SIG-M5 treated with dmso at 0.1 percent for 504 hours (cell line): Measurements from ENCODE around the gene GIPC1.

ENCODE experiments used
- DNase-seq: peaks from one replicate; lab custom pipeline; 2025; ENCODE audit not compliant: unreplicated experiment; lab: John Stamatoyannopoulos, UW

GIPC1 gene

DNA sequence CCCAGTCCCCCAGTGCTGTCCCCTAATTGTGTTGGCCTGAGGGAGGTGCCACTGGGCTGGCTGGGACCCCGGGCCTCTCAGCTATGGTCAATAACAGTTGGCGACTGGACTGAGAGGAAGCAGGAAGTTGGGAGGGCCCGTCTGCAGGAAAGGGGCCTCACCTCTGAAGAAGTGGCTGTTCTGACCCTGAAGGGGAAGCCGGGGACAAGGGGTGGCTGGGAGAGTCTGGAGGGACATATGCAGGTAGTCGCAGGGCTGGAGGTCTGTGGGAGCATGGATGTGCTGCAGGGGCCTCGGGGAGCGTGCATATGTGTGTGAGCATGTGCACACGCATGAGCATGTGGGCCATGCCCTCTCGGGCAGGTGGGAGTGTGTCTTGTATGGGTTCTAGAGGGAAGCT is 56.9 kb downstream of the GIPC1 start:
- DNase-seq, result no peak

DNA sequence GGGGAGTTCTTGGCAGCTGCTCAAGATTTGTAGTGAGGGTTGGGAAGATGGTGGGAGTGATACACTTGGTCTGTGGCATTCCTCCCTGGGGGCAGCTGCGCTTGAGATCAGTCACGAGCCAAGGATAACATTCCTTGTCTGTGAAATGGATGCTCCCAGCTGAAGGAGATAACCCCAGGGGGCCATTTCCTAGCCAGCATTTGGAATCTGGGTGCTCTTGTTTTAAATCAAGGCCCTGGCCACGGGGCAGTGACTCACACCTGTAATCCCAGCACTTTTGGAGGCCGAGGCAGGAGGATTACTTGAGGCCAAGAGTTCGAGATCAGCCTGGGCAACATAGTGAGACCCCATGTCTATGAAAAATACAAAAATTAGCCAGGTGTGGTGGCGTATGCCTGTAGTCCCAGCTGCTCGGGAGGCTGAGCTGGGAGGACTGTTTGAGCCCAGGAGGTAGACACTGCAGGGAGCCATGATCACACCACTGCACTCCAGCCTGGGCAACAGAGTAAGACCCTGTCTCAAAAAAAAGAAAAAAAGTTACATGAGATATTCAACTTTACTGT is 58.3 kb downstream of the GIPC1 start:
- DNase-seq, result no peak

DNA sequence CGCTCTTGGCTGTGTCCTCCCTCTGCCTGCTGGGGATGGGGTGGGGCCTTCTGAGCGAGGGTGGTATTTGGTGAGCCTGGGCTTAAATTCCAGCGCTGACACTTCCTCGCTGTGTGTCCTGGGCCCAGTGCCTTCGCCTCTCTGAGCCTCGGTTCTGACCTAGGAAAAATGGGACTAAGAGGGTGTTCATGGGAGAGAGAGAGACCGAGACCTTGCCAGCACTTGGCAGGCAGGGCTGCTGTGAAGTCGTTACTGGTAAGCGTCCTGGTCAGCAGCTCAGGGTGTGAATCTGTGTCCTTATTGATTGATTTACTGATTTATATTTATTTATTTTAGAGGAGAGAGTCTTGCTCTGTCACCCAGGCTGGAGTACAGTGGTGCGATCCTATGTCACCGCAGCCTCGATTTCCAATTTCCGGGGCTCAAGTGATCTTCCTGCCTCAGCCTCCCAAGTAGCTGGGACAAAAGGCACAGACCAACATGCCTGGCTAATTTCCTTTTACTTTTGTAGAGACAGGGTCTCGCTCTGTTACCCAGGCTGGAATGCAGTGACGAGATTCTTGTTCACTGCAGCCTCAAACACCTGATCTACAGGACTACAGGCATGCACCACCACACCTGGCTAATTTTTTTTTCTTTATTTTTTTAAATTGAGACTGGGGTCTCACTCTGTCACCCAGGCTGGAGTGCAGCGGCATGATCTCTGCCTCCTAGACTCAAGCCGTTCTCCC is 60.4 kb downstream of the GIPC1 start:
- DNase-seq, result no peak

DNA sequence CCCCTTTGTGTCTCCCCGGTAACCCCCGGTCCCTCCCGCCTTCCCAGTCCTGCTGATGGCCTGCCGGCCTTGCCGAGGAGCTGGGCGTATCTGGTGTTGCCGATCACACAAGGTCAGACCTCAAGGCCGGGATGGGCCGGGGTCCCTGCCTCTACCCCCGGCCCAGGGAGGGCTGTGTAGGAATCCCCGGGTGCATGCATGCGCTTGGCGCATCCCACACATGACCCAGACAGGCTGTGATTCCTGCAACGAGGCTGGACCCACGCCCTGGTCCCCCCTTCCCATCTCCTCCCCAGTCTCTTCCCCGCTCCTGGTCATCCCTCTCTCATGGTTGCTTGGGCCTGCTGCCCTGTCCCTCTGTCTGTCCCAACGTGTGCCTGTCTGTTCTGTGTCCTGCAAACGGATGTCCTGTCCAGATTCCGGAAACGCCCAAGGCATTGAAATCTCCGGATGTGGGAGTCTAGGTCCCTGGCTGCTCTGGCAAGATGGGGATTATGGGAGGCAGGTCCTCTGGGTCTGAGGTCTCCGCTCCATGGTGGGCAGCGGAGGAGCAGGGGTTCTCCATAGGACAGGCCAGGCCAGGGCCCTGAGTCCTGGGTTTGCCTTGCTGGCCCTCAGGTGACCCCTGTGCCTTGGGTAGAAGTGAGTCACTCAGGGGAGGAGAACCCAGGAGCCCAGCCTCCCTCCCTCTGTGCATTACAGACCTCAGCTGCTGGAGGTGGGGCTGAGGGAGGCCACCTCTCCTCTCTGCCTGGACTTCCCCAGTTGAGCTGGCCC is 61.2 kb downstream of the GIPC1 start:
- peak; percentile 52 for DNase-seq

DNA sequence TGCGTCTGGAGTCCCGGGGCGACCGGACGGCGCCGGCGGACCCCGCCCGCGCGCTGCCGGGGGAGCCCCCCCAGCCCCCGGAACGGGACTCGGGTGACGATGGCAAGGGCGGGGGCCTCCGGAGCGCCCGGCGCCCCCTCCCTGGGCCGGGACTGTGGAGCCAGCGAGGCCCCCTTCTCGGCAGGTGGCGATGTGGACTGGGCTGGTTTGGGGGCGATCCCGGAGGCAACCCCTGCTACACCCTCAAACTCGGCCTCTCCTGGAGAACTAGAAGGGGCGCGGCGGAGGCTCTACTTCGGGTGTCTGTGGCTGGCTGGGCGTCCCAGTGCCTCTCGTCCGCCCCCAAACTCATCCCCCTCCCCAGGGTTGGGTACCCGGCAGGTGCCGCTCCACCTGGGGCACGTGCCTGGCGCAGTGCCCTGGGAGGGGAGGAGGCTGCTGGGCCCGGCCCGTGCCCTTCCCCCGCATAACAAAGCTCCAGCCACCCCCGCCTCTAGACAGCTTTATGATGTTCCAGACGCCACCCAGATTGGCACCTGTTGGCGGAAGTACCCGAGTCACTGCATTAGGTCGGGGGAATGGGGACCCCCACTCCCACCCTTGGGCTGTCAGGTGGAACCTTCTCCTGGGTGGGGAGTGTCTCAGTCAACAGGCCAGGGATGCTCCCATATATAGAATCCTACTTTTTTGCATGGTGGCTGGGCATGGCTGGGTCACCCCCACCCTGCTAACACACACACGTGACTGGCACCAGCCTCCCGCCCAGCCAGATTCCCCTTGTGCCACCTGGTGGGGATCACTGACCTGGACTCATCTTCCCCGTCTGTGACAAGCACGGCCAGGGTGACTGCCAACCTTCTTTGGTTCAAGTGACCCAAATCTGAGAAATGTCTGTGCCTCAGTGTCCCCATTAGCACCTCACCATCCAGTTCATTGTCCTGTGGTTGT is 62.1 kb downstream of the GIPC1 start:
- no peak for DNase-seq

DNA sequence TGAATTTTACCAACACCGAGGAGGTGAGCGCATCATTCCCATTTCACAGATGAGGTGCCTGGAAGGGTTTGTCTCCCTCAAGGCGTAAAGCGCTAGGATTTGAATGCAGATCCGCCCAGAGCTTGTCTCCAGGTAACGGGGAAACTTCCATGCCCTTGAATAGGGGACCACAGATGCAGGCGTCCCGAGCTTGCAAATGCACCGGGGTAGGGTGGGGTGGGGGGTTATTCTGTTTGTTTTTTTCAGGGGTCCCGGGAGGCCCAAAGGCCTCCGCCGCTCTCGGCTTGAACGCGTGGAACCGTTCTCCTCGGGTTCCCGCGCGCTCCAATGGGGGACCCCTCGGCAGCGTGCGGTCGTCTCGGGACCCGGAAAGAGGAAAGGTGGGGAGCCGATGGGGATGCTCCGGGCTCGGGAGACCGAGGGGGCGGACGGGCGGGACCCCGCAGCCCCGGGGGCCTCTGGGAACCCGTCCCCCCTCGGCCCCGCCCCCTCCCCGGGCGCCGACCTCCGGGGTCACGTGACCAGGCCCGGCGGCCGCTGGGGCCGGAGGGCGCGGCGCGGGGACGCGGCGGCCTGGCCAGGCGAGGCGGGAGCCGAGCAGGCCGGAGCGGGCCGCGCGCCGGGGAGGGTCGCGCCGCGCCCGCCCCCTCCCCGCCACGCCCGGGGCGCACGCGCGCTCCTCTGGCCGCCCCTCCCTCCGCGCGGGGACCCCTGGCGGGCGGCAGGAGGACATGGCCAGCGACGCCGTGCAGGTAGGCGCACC is 63.0 kb downstream of the GIPC1 start, which contains the start of gene PKN1:
Gene PKN1, plus strand, starts transcription at position 516 of the 763 bp plus-strand sequence. Its CDS starts 216 bp downstream, at position 732.
- no peak for DNase-seq

DNA sequence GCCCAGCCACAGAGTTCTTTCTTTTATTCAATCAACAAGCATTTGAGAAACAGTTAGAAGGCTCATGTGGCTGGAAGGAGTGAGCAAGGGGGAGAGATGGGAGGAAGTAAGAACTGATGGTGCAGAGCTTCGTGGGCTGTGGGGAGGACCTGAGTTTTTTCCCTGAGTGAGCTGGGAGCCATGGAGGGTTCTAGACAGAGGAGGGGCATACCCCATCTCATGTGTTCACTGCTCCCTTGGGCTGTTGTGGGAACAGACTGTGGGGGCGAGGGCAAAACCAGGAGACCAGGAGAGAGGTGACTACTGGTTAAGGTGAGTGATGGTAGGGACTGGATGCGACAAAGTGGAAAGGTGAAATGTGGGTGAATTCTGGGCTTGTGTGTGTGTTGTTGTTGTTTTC is 65.2 kb downstream of the GIPC1 start:
- DNase-seq, result no peak

DNA sequence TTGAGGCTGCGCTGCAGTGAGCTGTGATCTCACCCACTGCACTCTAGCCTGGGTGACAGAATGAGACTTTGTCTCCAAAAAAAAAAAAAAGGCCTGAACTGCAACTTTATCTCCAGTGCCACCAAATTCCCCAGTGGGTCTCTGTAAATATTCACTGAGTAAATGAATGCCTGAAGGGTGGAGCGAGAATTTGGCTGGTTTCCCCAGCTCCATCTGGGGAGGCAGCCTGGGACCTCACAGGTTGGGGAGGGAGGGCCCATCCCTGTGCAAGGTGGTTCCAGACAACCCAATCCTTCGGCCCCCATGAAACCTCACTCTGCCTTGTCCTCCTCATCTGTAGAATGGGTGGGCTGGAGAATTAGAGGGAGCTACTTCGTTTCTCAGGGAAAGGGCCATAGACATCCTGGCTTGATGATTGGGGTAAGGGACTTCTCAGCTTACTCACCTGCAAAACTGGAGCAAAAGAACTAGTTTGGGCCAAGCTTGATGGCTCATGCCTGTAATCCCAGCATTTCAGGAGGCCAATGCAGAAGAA is 67.0 kb downstream of the GIPC1 start:
- DNase-seq, result no peak
